ENCODE measurements around the gene ARHGEF35.

ARHGEF35 gene

GRCh38 chr7:144144426-144144825 lies 51.2 kb downstream of the ARHGEF35 start:
- H3K4me3 ChIP-seq (replicated peaks; ENCODE audit: low read depth, low read length): no peak overlapping the region
- DNase-seq (ENCODE audit: low read depth): no peak
- TF ChIP-seq CTCF (IDR thresholded peaks at IDR 0.05; ENCODE audit: low read length, missing control alignments): no peak

GRCh38 chr7:144142187-144142586 lies 53.4 kb downstream of the ARHGEF35 start:
- no peak for TF ChIP-seq CTCF (IDR thresholded peaks at IDR 0.05; ENCODE audit: low read length, missing control alignments)
- H3K4me3 ChIP-seq (replicated peaks; ENCODE audit: low read depth, low read length): no peak overlapping the region
- DNase-seq (ENCODE audit: low read depth): no peak

GRCh38 chr7:144137501-144137900 lies 58.1 kb downstream of the ARHGEF35 start:
- peak; percentile 39 for DNase-seq (ENCODE audit: low read depth)
- no peak for TF ChIP-seq CTCF (IDR thresholded peaks at IDR 0.05; ENCODE audit: low read length, missing control alignments)

More at GRCh38 chr7:144137501-144137900, 58.1 kb downstream of the ARHGEF35 start:
- H3K4me3 ChIP-seq (replicated peaks; ENCODE audit: low read depth, low read length): no peak overlapping the region

Measured in fibroblast of pulmonary artery (primary cell).